Activated T-helper 2 cell treated with anti-CD3 and anti-CD28 coated beads, Interferon-gamma antibody, Interleukin-2, Interleukin-4, amounts not matched to agents 10 μg/mL and 5 μg/mL and 100 μg/mL, durations not matched to agents 14 hours and 24 hours and 36 hours (primary cell): ENCODE results near the gene CACNA2D3. TPM values are rescaled to one million over a fixed set of nuclear protein-coding genes. Genes with fewer than 3 reads are reported as not detected.

Source experiments
- DNase-seq: peaks from one replicate; pipeline ENCODE4 v3.0.0; 2021; ENCODE audit warnings: low spot score
- H3K27ac Mint-ChIP-seq: one replicate; pipeline ENCODE4 v1.8.0; 2021; ENCODE audit warnings: mixed read lengths
- H3K27me3 Mint-ChIP-seq: one replicate; pipeline ENCODE4 v1.8.0; 2021; ENCODE audit warnings: low read depth, mixed read lengths
- H3K36me3 Mint-ChIP-seq: one replicate; pipeline ENCODE4 v1.8.0; 2021; ENCODE audit warnings: low read depth, mixed read lengths
- H3K4me1 Mint-ChIP-seq: one replicate; pipeline ENCODE4 v1.8.0; 2021; ENCODE audit warnings: low read depth, mixed read lengths
- H3K4me3 Mint-ChIP-seq: one replicate; pipeline ENCODE4 v1.8.0; 2021; ENCODE audit warnings: low read depth, mild to moderate bottlenecking, moderate library complexity, mixed read lengths
- H3K9me3 Mint-ChIP-seq: one replicate; pipeline ENCODE4 v1.8.0; 2021; ENCODE audit warnings: mixed read lengths
- intact Hi-C: fragments of 100-400 bp; cut with micrococcal nuclease; formaldehyde crosslinking; loops from one replicate; pipeline ENCODE4 v1.15.1; 2023
- total RNA-seq: library from RNA; stranded (reverse); gene quantifications from 2 replicates; pipeline ENCODE4 v1.2.3, GENCODE V29; 2022

Gene CACNA2D3
- total RNA-seq, 1 donor from 2014 or later, result not detected

DNA sequence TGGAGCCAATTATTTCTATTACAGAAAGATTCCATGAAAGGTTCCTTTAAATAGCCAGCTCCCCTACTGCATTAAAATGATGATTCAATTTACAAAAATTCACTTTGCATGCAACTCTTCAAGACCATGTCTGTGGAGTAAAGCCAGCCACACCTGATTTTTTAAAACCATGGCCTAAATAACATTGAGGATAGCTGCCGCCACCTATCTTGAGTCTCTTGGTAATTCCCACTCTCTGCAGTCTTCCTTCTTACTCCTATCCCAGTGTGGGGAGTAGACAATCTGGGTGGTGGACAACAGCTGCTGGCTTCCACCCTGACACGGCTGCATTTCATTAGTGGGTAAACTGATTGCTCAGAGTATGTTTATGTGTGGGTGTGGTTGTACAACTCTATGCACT lies 794.8 kb downstream of the CACNA2D3 start:
- Mint-ChIP-seq H3K36me3 (no peaks in the 10 kb centered on the region), H3K4me1 (no peaks in the 10 kb centered on the region), H3K27ac (no peak overlapping the region), H3K27me3 (no peaks in the 10 kb centered on the region), H3K9me3 (peaks cover 4% of the 10 kb centered on the region), H3K4me3 (no peak overlapping the region)
- intact Hi-C loops, result no loop called here
- no peak for DNase-seq

DNA sequence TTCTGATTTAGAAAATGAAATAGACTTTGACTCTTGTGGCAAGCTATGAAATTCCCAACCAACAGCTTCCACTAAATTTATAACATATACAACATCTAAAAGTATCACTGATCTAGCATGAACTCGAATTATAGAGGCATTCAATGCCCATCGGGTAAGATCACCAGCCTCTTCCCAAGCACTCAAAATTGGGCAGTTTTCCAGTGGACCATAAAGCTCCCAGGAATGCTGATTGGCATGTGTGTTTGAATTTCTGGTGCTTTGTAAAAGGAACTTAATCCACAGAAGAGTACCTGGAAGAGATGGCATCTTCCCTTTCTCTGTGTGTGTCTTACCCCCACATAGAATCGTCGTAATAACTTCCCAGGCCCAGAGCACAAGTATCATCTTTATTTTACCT lies 795.5 kb downstream of the CACNA2D3 start:
- intact Hi-C loops, result no loop called here
- Mint-ChIP-seq H3K27ac (no peak overlapping the region), H3K36me3 (no peaks in the 10 kb centered on the region), H3K9me3 (no peaks in the 10 kb centered on the region), H3K4me3 (no peak overlapping the region), H3K27me3 (no peaks in the 10 kb centered on the region), H3K4me1 (no peaks in the 10 kb centered on the region)
- no peak for DNase-seq

DNA sequence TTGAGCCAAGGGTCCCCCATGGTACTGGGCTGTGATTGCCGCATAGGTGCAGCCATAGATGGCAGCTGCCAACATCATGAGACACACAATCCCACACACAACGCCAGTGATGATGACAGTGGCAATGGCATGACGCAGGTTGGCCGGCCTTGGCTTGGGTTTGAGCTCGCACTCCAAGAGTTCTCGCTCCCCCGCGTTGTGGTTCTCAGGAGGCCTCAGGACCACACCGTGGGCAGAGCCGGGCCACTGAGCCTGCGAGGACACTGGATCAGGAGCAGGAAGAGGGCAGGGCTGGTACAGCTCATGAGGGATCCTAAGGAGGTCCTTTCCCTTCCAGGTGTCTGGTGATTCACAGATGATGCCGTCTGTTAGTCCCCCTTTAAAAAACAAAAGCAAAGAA lies 796.2 kb downstream of the CACNA2D3 start:
- Mint-ChIP-seq H3K27ac (no peak overlapping the region), H3K4me1 (no peaks in the 10 kb centered on the region)

DNA sequence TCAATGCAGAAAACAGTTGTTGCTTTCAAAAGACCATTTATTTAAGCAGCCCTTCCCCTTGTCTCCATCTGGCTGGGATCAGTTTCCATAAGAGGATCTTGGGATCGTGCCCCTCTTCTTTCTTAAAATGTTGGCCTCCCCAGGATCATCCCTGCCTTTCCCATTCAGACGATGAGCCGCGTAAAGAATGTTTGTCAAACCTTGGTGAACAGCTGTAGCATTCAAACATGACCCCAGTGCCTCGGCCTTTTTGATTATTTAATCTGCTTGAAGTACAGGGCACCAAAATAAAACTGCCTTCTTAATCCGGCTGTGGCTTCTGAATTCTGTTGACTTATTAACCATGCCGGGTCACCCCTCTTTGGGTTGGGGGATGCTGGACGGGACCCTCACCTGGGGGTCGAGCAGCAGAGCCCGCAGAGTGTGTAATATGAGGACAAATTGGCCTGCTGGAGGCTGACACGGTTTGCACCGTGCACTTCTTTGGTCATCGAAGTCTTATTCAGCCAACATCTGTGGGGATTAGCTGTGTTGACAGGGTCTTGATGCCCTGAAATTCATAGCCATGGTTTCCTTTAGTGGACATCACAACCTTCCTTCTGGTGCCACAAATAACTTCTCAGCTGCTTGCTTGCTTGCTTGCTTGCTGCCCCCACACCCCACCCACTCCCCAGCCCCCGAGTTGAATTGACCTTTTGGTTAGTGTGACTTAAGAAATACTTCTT lies 805.9 kb downstream of the CACNA2D3 start, which contains the start of gene LRTM1:
Gene LRTM1, minus strand, starts transcription at position 14 of the 725 bp plus-strand sequence. CDS start 148 bp downstream, outside the sequence.
- H3K4me1 Mint-ChIP-seq, result no peaks in the 10 kb centered on the region
- H3K9me3 Mint-ChIP-seq, result no peaks in the 10 kb centered on the region
- no peak within 1 kb of the TSS for H3K4me3 Mint-ChIP-seq
- no peak for DNase-seq
- H3K27me3 Mint-ChIP-seq, result no peaks in the 10 kb centered on the region
- no peaks in the 10 kb centered on the region for H3K36me3 Mint-ChIP-seq
- no peak within 1 kb of the TSS for H3K27ac Mint-ChIP-seq
- intact Hi-C loops, result no loop called here

More for the DNA sequence above, 796.2 kb downstream of the CACNA2D3 start:
- no peaks in the 10 kb centered on the region for H3K9me3 Mint-ChIP-seq
- H3K27me3 Mint-ChIP-seq, result no peaks in the 10 kb centered on the region
- intact Hi-C loops, result no loop called here
- DNase-seq, result no peak
- no peak overlapping the region for H3K4me3 Mint-ChIP-seq
- no peaks in the 10 kb centered on the region for H3K36me3 Mint-ChIP-seq

DNA sequence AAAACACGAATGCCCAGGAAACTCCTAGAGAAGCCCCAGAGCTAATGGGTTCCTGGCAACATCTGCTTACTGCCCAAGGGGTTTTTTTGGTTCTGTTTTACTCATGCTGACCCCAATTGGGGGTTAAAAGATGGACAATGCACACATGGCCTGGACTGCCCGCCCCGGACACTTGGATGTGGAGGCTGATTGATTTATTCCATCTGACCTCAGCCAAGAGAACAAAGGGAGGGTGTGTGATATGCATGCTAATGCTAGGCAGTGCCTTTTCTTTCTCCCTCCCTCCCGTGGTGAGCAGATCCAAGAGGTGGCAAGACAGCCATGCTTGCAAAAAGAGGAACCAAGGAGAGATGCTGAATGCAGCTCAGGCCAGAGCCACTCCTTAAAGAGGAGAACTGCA lies 808.8 kb downstream of the CACNA2D3 start:
- Mint-ChIP-seq H3K27ac (no peak overlapping the region), H3K36me3 (no peaks in the 10 kb centered on the region), H3K9me3 (no peaks in the 10 kb centered on the region), H3K4me3 (no peak overlapping the region), H3K27me3 (no peaks in the 10 kb centered on the region), H3K4me1 (no peaks in the 10 kb centered on the region)
- no peak for DNase-seq
- intact Hi-C loops, result no loop called here

DNA sequence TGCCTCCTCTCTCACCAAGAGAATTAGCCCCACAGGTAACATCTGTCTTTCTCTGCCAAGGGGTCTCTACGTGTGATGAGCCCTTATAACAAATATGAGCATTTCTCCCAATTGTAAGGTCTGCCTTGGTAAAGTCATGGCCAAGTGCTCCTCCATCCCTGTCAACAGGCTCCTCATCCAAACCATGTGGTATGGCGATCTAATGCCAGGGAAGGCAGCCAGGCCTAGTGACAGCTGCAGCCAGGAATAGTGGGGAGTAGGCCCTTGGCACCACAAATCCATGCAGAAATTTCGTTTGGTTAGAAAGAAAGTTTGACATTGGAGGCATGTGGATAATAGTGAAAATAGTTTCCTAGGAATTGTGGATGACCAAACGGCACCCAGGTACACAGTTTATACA lies 810.3 kb downstream of the CACNA2D3 start:
- H3K4me1 Mint-ChIP-seq, result no peaks in the 10 kb centered on the region
- no peak overlapping the region for H3K27ac Mint-ChIP-seq
- intact Hi-C loops, result no loop called here
- H3K9me3 Mint-ChIP-seq, result no peaks in the 10 kb centered on the region
- no peak overlapping the region for H3K4me3 Mint-ChIP-seq
- no peaks in the 10 kb centered on the region for H3K27me3 Mint-ChIP-seq
- DNase-seq, result no peak
- no peaks in the 10 kb centered on the region for H3K36me3 Mint-ChIP-seq

DNA sequence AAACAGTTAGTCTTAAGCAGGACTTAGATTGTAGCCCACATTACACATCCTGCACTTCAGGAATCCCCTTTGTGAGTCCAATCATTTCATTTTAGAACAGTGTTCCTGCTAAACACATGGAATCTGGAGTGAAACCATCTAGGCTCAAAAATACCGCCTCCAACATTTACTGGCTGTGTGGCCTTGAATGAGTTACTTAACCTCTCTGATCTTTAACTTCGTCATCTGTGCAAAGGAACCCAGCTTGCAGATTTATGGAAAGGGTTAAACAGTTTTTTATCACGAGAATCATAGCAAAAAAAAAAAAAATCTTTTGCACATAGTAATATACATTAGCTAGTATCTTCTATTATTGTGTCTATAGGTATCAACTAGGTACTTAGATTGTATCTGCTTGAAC lies 813.5 kb downstream of the CACNA2D3 start:
- intact Hi-C loops, result no loop called here
- H3K36me3 Mint-ChIP-seq, result no peaks in the 10 kb centered on the region

DNA sequence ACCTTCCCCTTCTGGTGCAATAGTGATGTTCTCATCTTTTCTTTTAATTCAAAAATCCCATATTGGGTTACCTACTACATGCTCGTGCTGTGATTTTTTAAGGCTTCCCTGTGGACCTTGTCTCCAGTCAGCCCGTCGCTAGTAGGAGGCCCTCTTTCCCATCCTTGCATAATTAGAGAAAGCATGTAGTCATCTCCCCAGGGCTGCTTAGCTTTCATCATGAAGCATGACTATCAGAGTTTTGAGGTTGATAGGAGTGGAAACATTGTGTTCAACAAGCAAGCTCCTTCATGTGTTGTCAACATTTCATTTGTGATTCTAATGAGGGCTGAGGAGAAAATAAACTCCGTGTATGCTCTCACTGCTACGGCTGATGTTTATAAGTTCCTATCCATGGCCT lies 814.2 kb downstream of the CACNA2D3 start:
- no peak overlapping the region for H3K27ac Mint-ChIP-seq
- intact Hi-C loops, result no loop called here
- no peak overlapping the region for H3K4me3 Mint-ChIP-seq
- H3K4me1 Mint-ChIP-seq, result no peaks in the 10 kb centered on the region
- no peaks in the 10 kb centered on the region for H3K36me3 Mint-ChIP-seq
- no peaks in the 10 kb centered on the region for H3K9me3 Mint-ChIP-seq
- no peaks in the 10 kb centered on the region for H3K27me3 Mint-ChIP-seq
- DNase-seq, result no peak

More for the DNA sequence above, 813.5 kb downstream of the CACNA2D3 start:
- H3K27me3 Mint-ChIP-seq, result no peaks in the 10 kb centered on the region
- DNase-seq, result no peak
- no peaks in the 10 kb centered on the region for H3K4me1 Mint-ChIP-seq
- H3K9me3 Mint-ChIP-seq, result no peaks in the 10 kb centered on the region
- H3K4me3 Mint-ChIP-seq, result no peak overlapping the region
- no peak overlapping the region for H3K27ac Mint-ChIP-seq

DNA sequence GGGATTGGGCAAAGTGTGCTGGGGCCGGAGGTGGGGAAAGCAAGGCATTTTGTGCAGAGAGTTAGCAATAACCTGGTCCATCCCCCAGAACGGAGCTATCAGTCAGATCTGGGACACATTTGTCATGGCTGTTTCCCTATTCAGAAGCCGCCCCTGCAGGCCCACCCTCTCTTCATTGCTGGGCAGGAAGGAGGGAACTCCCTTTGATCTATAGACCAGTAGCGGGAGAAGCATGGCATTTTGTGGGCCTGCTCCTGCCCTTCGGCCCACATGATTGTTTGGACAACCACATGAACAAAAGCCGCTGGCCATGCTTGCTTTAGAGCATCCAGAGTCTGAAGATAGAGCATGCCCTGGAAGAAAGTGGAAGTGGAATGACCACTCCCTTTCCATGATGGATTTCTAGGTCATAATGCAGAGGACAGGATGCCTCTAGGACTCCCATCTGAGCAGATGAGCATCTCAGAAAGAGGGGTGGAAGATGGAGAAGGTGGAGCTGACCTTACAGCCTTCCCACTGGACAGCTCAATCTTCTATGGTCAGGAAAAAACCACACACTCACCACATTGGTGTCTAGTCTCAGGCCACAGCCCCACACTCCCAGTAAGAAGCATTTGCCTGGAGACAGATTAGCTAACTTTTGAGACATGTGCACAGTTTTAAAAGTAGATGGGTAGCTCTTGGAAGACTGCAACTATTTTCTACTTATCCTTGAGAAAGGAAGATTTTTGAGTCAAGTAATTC lies 817.4 kb downstream of the CACNA2D3 start:
- Mint-ChIP-seq H3K4me1 (no peaks in the 10 kb centered on the region), H3K27me3 (no peaks in the 10 kb centered on the region), H3K4me3 (no peak overlapping the region), H3K27ac (no peak overlapping the region), H3K36me3 (no peaks in the 10 kb centered on the region), H3K9me3 (no peaks in the 10 kb centered on the region)
- no peak for DNase-seq
- intact Hi-C loops, result no loop called here

DNA sequence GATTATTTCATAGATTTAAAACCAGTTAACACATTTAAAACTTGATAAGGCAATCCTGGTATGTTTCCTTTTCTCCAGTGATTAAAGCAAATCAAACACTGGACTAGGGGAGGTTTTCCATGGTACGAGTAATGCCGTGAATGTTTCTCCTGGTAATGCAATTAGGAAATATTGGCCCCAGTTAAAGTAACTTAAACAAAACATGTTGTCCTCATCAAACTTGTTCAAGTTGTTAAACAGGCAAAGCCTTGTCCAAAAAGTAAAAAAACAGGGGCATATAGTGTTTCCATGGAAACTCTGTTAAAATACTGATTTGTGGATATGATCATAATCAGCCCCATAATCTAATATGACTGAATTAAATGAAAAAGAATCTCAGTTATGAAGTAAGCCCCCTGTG lies 818.6 kb downstream of the CACNA2D3 start:
- intact Hi-C loops, result no loop called here
- Mint-ChIP-seq H3K27me3 (no peaks in the 10 kb centered on the region), H3K27ac (no peak overlapping the region), H3K36me3 (no peaks in the 10 kb centered on the region), H3K4me1 (no peaks in the 10 kb centered on the region), H3K9me3 (no peaks in the 10 kb centered on the region), H3K4me3 (no peak overlapping the region)
- DNase-seq, result no peak

DNA sequence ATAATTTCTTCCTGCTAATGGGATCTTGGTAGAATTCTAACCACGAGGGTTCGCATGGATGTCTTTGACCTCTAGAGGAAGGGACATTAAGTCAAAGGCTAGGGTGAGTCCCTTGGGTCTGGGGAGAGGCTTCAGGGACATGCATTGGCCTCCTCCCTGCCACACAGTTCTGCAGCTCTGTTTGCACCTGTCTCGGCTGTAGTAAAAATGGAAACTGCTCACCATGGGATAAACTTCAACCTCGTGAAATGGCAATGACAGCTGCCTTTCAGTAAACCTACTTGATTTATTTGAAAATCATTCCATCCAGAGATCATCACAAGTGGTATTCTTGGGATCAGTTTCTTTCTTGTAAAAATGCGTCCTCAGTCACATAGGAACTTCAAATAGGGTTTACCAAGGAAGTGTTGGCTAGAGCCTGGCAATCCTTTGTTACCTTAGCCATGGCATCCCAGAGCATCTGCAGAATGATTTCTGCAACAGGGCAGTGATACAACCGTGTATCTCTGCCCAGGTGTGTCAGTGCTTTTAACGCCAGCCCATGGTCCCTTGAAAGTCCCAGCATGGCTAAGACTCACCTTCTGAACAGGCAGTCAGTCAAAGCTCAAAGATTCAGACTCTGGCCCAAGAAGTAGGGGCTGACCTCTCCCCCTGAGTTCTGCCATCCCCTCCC lies 819.5 kb downstream of the CACNA2D3 start:
- H3K4me1 Mint-ChIP-seq, result no peaks in the 10 kb centered on the region
- H3K9me3 Mint-ChIP-seq, result no peaks in the 10 kb centered on the region
- H3K27ac Mint-ChIP-seq, result no peak overlapping the region
- no peak overlapping the region for H3K4me3 Mint-ChIP-seq
- no peak for DNase-seq
- no peaks in the 10 kb centered on the region for H3K36me3 Mint-ChIP-seq
- H3K27me3 Mint-ChIP-seq, result no peaks in the 10 kb centered on the region
- intact Hi-C loops, result no loop called here

DNA sequence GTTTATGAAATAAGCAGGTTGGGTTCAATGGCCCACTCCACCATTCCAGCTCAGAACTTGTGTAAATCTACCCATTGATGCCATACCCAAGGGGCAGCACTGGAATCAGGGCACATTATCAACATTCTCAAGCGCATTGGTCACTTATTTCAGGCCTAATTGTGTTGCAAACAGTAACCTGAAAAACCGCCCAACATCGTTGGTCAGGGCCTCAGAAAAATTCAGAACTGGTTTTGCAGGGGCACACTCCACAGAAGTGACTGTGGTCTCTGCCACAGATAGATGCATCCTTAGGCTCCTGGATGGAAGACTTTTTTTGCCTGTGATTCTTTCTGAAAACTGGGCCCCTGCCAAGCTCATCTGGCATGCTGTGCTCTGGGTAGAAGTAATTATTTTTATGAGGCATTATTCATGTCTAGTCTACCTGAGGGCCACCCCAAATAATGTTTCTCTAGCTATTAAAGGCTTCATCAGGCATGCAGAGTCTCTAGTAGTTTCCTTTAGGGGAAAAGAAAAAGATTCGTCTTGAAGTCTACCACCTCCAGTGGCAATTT lies 827.2 kb downstream of the CACNA2D3 start:
- no peak for DNase-seq
- no peaks in the 10 kb centered on the region for H3K27me3 Mint-ChIP-seq
- intact Hi-C loops, result no loop called here
- H3K4me3 Mint-ChIP-seq, result no peak overlapping the region
- H3K27ac Mint-ChIP-seq, result no peak overlapping the region
- no peaks in the 10 kb centered on the region for H3K4me1 Mint-ChIP-seq
- no peaks in the 10 kb centered on the region for H3K9me3 Mint-ChIP-seq
- H3K36me3 Mint-ChIP-seq, result no peaks in the 10 kb centered on the region
